HL-60/S4 (cell line): ENCODE measurements around the gene DAGLA.
"Not testable (repeated sequence)": the region's sequence is repeated elsewhere in the genome, so short reads cannot be mapped to it uniquely, and the experiment has no call there.

ENCODE experiments used
- in situ Hi-C: fragments of 300-500 bp; cut with MboI; formaldehyde crosslinking; loops from 2 replicates; pipeline ENCODE4 v1.14.3; 2022; ENCODE audit warnings: low sequenced_read_pairs

DAGLA gene, protein sequence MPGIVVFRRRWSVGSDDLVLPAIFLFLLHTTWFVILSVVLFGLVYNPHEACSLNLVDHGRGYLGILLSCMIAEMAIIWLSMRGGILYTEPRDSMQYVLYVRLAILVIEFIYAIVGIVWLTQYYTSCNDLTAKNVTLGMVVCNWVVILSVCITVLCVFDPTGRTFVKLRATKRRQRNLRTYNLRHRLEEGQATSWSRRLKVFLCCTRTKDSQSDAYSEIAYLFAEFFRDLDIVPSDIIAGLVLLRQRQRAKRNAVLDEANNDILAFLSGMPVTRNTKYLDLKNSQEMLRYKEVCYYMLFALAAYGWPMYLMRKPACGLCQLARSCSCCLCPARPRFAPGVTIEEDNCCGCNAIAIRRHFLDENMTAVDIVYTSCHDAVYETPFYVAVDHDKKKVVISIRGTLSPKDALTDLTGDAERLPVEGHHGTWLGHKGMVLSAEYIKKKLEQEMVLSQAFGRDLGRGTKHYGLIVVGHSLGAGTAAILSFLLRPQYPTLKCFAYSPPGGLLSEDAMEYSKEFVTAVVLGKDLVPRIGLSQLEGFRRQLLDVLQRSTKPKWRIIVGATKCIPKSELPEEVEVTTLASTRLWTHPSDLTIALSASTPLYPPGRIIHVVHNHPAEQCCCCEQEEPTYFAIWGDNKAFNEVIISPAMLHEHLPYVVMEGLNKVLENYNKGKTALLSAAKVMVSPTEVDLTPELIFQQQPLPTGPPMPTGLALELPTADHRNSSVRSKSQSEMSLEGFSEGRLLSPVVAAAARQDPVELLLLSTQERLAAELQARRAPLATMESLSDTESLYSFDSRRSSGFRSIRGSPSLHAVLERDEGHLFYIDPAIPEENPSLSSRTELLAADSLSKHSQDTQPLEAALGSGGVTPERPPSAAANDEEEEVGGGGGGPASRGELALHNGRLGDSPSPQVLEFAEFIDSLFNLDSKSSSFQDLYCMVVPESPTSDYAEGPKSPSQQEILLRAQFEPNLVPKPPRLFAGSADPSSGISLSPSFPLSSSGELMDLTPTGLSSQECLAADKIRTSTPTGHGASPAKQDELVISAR

DNA sequence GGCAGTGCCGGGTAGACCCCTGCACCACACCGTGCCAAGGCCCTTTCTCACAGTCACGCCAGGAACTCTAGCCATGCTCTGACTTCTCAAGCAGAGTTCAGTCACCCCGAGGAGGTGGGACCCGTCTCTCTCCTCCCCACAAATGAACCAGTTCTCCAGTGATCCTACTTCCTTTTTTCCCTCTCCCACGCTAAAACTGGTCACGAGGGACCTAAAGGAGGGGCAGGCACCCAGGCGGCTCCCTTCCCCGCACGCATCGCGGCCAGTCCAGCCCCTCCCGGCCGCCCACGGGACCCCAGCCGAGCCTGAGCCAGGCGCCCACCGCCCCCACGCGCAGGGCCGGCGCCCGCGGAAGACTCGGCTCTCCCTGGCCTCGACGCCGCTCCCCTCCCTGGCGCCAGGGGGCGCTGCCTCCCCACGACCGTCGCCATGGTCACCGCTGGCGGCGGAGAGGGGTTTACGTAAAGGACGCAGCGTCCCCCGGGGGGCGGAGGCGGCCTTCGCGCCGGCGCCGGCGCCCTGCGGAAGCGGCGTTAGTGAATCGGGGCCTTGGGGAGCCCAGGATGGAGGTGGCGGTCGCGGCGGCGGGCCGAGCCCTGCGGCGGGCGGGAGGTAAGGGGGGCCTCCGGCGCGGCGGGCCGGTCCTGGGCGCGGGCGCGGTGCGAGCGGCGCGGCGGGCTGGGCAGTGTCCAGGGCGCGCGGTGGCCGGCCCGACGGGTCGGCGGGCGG lies at the start of gene DAGLA:
DAGLA (plus strand) TSS at position 499 of the 729 bp plus-strand sequence. CDS start 39,765 bp downstream, outside the sequence.
- in situ Hi-C loops, result loop anchor here (5.0 kb wide), 1 partner anchor 62 kb away; no protein-coding TSS in a partner anchor

DNA sequence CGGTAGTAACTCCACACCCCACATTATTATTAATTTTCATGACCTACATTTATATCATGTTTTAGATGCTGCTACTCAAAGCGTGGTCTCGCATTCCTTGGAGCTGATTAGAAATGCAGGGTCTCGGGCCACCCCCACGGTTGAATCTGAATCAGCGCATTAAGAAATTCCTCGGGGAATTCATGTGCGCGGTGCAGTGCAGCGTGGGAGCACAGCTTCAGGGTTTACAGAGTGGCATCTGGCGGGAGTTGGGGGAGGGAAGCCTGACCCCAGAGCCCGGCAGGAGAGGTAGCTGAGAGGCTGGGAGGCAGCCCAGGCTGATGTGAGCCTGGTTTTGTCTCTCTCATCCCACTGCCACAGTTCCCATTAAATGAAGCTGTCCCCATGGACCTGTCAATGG lies 48.1 kb upstream of the DAGLA start:
- in situ Hi-C loops, result loop anchor here (10.0 kb wide), 1 partner anchor 157 kb away; no protein-coding TSS in a partner anchor

DNA sequence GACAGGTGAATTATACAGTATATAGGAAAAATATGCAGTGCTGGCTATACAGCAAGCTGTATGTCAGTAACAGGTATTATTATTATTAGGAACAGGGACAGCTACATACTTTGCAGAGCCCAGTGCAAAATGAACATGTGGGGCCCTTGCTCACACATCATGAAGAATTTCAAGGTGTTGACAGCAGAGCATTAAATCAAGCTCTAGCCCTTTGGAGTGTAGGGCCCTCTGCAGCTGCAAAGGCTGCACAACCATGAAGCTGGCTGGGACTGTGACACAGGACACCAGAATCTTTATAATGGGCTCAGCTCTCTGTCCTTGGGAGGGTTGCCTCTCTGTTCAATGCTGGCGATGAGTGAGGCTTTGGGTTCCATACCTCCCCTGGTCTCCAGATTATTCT lies 44.9 kb upstream of the DAGLA start:
- in situ Hi-C loops, result loop anchor here (10.0 kb wide), 1 partner anchor 161 kb away; no protein-coding TSS in a partner anchor

DNA sequence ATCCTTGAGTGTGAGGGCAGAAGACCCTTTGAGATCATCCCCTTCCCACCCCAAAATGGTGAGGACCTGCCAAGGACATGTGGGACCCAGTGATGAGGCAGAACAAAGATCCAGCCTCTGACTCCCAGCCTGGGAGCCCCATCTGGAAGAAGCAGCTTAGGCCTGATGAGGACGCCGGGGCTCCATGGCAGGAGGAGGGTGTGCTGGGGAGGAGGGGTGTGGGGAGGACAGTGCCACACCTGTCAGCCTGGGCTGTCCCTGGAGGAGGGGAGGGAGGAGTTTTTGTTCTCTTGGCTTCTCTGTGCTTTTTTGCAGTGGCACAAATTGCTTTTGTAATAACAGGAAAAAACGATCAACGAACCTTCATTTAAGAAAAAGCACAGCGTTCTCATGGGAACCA lies 44.4 kb upstream of the DAGLA start:
- in situ Hi-C loops, result loop anchor here (10.0 kb wide), 1 partner anchor 161 kb away; no protein-coding TSS in a partner anchor

DNA sequence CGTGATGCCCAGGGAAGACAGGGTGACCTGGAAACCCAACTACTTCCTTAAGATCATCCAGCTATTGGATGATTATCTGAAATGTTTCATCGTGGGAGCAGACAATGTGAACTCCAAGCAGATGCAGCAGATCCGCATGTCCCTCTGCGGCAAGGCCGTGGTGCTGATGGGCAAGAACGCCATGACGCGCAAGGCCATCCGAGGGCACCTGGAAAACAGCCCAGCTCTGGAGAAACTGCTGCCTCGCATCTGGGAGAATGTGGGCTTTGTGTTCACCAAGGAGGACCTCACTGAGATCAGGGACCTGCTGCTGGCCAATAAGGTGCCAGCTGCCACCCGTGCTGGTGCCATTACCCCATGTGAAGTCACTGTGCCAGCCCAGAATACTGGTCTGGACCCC lies 43.5 kb upstream of the DAGLA start:
- in situ Hi-C loops, result loop anchor here (10.0 kb wide), 1 partner anchor 162 kb away; no protein-coding TSS in a partner anchor

DNA sequence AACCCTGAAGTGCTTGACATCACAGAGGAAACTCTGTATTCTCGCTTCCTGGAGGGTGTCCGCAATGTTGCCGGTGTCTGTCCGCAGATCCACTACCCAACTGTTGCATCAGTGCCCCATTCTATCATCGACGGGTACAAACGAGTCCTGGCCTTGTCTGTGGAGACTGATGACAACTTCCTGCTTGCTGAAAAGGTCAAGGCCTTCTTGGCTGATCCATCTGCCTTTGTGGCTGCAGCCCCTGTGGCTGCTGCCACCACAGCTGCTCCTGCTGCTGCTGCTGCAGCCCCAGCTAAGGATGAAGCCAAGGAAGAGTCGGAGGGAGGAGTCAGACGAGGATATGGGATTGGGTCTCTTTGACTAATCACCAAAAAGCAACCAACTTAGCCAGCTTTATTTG lies 42.9 kb upstream of the DAGLA start:
- in situ Hi-C loops, result loop anchor here (10.0 kb wide), 1 partner anchor 162 kb away; no protein-coding TSS in a partner anchor

DNA sequence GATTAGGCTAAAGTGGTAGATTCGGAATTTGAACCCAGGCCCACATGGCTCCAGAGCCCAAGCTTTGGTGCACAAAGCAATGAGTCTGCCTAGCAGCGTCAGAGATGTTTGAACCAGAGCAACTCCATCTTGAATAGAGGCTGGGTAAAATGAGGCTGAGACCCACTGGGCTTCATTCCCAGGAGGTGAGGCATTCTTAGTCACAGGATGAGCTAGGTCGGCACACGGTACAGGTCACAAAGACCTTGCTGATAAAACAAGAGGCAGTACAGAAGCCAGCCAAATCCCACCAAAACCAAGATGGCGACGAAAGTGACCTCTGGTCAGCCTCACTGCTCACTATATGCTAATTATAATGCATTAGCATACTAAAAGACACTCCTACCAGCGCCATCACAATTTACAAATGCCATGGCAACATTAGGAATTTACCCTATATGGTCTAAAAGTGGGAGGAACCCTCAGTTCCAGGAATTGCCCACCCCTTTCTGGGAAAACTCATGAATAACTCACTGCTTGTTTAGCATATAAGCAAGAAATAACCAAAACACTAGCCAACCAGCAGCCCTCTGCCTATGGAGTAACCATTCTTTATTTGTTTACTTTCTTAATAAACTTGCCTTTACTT lies 40.3 kb upstream of the DAGLA start:
- in situ Hi-C loops, result loop anchor here (10.0 kb wide), 1 partner anchor 165 kb away; no protein-coding TSS in a partner anchor

DNA sequence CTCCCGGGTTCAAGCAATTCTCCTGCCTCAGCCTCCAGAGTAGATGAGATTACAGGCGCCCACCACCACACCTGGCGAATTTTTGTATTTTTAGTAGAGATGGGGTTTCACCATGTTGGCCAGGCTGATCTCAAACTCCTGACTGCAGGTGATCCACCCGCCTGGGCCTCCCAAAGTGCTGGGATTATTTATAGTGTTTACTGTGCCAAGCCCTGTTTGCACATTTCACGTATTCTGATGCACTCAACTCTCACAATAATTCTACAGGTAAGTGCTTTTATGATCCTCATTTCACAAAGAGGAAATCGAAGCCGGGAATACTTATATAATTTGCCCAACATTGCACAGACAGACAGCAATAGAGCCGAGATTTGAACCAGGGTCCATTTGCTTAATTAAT lies 38.0 kb upstream of the DAGLA start:
- in situ Hi-C loops, result no loop called here

DNA sequence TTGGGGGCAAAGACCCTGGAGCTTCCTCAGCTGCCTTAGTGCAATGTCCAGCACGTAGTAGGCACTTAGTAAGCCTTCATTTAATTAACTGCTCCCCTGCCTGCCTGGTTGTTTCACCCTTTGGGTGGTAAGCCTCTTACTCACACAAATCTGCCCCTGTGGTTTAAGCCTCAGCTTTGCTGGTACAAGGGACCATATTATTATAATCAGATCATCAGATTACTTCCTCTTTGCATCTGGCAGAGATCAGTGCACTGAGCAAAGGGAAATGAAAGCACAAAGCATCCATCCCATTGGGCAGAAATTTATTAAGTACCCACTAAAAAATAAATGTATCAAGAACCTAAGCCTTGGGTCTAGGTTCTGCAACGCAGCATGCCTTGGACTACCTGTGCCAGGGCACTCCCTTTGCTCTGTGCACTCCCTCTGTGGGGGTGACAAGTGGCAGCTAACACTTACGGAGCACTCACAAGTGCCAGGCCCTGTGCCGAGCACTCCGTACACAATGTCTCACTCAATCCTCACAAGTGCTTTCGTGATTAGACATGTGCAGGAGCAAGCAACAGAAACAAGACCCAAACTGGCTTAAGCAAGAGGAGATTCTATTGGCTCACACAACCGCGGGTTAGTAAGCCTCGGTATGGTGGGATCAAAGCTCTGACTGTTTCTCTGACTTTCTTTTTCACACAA lies 34.9 kb upstream of the DAGLA start:
- in situ Hi-C loops, result no loop called here

DNA sequence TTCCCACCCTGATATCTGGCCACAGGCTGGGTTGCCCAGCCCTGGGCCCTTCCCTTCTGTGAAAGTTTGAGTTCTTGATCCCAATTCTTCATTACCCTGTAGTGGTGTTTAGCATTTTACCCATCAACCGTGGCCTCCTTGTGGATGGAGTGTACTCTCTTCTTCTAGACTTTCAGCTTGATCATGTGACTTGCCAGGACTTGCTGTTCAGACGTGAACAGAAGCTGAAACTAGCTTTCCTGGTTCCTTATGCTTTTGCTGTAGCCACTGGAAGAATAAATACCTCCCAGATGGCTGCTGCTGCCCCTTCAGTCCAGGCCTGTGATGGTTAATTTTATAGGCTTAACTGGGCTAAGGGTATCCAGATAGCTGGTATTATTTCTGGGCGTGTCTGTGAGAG lies 32.7 kb upstream of the DAGLA start:
- in situ Hi-C loops, result no loop called here

DNA sequence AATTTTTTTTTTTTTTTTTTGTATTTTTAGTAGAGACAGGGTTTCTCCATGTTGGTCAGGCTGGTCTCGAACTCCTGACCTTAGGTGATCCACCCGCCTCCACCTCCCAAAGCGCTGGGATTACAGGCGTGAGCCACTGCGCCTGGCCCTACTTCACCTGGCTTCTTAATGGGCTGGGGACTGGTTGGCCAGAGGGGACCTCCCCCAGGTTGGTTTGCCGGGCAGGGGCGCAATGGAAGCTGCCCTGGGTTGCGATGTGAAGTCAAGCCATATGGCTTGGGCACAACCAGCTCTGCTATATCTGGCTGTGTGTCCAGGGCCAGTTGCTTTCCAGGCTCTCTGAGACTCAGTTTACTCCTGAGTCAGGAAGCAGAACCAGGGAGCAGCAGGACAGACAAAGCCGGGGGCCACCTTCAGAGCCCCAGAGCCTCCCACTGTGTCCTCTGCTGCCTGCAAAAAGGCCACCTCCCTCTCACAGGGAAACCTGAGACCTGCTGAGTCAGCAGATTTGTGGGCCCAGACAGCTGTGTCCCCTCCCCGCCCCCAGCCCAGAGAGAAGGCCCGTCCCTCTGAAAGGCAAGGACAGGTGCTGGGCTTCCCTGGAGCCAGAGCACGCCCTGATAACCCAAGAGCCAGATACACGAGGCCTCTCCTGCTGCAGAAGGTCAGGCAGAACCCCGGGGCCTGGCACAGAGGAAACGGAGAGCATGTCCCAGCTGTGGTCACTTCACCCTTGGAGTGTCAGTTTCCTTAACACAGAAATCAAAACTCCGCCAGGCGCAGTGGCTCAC lies 29.2 kb upstream of the DAGLA start:
- in situ Hi-C loops, result no loop called here

DNA sequence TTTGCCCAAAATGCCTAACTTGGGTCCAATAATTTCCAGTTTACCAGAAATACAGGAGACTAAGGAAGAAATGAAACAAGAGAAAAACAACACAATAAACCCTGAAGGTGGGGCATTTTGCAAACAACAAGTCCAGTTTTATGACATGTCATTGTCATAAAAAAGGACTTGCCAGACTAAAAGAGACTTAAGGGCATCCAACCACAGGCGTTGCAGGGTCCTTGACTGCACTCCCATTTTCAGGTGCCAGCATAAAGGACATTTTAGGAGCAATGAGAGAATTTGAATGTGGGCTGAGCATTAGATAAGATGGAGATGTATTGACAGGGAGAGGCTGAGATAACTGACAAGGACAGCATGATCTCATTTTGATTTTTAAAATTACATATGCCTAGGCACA lies 28.1 kb upstream of the DAGLA start:
- in situ Hi-C loops, result no loop called here

DNA sequence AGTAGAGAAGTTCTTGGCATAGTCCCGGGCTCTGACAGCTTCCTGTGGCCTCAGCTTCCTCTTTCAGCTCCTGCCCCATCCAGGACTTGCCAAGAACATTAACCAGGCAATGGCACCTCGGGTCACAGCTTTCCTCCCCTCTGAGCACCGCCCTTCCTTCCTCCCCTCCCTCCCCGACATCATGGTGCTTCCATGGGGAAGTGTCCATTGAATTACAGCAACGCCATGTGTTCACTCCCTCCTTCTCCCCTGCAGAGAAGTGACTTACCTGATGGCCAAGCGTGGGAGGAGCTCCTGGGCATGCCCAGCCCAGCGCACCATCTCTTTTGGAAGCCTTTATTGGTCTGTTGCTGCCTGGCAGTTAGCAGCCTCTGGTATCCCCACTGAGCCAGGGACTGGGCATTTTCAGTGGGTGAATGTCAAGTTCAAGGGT lies 25.8 kb upstream of the DAGLA start:
- in situ Hi-C loops, result no loop called here

DNA sequence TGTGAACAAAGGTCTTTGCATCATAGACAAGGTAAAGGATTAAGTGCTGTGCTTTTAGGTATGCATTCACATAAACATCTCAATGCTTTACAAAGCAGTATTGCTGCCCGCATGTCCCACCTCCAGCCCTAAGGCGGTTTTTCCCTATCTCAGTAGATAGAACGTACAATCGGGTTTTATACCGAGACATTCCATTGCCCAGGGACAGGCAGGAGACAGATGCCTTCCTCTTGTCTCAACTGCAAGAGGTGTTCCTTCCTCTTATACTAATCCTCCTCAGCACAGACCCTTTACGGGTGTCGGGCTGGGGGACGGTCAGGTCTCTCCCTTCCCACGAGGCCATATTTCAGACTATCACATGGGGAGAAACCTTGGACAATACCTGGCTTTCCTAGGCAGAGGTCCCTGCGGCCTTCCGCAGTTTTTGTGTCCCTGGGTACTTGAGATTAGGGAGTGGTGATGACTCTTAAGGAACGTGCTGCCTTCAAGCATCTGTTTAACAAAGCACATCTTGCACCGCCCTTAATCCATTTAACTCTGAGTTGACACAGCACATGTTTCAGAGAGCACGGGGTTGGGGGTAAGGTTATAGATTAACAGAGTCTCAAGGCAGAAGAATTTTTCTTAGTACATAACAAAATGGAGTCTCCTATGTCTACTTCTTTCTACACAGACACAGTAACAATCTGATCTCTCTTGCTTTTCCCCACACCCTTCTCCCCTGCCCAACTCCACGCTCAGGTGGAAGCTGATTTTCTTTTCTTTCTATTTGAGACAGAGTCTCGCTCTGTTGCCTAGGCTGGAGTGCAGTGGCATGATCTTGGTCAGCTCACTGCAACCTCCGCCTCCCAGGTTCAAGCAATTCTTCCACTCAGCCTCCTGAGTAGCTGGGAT lies 24.7 kb upstream of the DAGLA start:
- in situ Hi-C loops, result not testable (repeated sequence)

DNA sequence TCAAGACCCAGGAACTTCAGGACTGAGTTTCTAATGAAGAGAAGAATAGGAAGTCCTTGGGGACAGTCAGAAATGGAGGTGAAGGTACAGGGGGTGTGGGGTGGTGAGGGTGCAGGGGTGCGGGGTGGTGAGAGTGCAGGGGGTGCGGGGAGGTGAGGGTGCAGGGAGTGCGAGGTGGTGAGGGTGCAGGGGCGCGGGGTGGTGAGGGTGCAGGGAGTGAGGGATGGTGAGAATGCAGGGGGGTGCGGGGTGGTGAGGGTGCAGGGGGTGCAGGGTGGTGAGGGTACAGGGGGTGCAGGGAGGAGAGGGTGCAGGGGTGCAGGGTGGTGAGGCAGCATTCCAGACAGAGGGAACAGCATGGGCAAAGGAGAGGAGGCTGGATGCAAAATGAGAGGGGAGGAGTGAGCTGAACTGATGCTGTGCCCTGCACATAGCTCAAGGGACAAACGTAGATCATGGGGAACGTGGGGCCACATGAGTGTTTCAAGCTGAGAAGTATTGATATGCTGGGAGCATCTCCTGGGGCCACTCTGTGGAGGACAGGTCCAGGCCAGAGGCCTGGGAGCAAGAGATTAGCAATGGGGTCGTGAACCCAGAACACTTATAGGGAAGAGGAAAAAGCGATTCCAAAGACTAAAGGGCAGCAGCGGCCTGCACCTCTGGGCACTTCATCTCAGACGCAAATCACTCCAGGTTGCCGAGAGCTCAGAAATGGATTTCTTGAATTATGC lies 23.7 kb upstream of the DAGLA start:
- in situ Hi-C loops, result no loop called here

DNA sequence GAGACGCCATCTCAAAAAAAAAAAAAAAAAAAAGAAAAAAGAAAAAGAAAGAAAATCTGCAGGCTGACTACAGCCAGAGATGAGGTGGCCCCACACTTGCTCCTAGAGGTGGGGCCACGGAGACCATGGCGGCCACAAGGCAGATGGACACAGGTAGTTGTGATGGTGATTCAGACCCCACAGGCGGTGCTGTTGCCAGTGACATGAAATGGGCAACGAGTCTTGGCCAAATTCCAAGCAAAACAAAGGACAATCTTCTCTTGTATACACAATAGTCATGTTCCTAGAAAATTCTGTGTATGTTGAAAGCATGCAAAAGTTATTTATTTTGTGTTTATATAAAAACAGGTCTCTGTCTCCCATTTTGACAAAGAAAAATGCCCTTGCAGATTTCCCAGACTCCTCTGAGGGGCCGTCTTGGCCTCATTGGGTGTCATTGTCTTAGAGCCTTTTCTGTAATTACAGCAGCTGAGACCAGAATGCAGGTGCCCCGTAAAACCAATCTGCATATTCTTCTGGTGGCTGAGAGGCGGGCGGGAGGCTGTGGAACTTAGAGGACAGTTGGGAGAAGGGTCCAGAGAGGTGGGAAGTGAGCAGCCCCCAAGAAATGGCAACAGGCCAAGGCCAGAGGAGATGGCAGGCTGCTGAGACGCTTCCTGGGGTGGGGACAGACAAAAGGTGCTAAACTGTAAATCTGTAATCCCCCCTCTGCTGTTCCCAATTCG lies 22.5 kb upstream of the DAGLA start:
- in situ Hi-C loops, result no loop called here
